Keratinocyte (primary cell): ENCODE measurements around the gene NANOS2. TPM values are rescaled to one million over a fixed set of nuclear protein-coding genes. Genes with fewer than 3 reads are reported as not detected.

Source experiments
- DNase-seq: peaks from one replicate; pipeline ENCODE4 v3.0.0-alpha.2; 2011; ENCODE audit warnings: low read depth, missing footprints, low spot score
- FAIRE-seq: peaks from 2 replicates; lab custom pipeline; 2011; peaks lifted over from hg19 to GRCh38; lab: Jason Lieb, UNC
- H2AFZ ChIP-seq: 2 replicates; pipeline ENCODE4 v1.6.0; 2012; ENCODE audit warnings: low read length, control low read depth, inconsistent platforms; ENCODE audit not compliant: control insufficient read depth
- H3K27ac ChIP-seq: 2 replicates; pipeline ENCODE4 v1.5.1; 2011; ENCODE audit warnings: low read length; ENCODE audit not compliant: control insufficient read depth, insufficient read depth
- H3K27me3 ChIP-seq: 3 replicates; pipeline ENCODE4 v1.6.0; 2011; ENCODE audit warnings: low read length; ENCODE audit not compliant: control insufficient read depth, insufficient read depth; ENCODE audit errors: extremely low read depth
- H3K36me3 ChIP-seq, 2 experiments: 2 replicates in 1 of 2; 3 replicates in 1 of 2; pipeline ENCODE4 v1.5.1; 2011; ENCODE audit warnings: low read length in 2 of 2, mild to moderate bottlenecking in 1 of 2; ENCODE audit not compliant: control insufficient read depth in 2 of 2, insufficient read depth in 2 of 2; ENCODE audit errors: extremely low read depth in 1 of 2
- H3K4me1 ChIP-seq: 3 replicates; pipeline ENCODE4 v1.5.1; 2011; ENCODE audit warnings: low read length; ENCODE audit not compliant: control insufficient read depth, insufficient read depth; ENCODE audit errors: extremely low read depth
- H3K4me2 ChIP-seq: 3 replicates; pipeline ENCODE4 v1.6.0; 2011; ENCODE audit warnings: low read depth, low read length; ENCODE audit not compliant: control insufficient read depth, insufficient read depth; ENCODE audit errors: extremely low read depth
- H3K4me3 ChIP-seq, 3 experiments: fragments of 200-600 bp in 1 of 3; sonication (generic) in 1 of 3; 2 replicates in 2 of 3; 3 replicates in 1 of 3; pipeline ENCODE4 v1.5.1; 2011 to 2016; ENCODE audit warnings: low read length in 3 of 3, mild to moderate bottlenecking in 3 of 3, control low read depth in 2 of 3, inconsistent platforms in 1 of 3, low read depth in 1 of 3, mixed read lengths in 1 of 3, mixed run types in 1 of 3, moderate library complexity in 1 of 3; ENCODE audit not compliant: control insufficient read depth in 2 of 3, insufficient read depth in 2 of 3; ENCODE audit errors: extremely low read depth in 1 of 3
- H3K79me2 ChIP-seq: 2 replicates; pipeline ENCODE4 v1.6.0; 2012; ENCODE audit warnings: low read length; ENCODE audit not compliant: control insufficient read depth, insufficient read depth
- H3K9ac ChIP-seq: 3 replicates; pipeline ENCODE4 v1.6.0; 2011; ENCODE audit warnings: low read length; ENCODE audit not compliant: control insufficient read depth, insufficient read depth; ENCODE audit errors: extremely low read depth
- H3K9me1 ChIP-seq: 3 replicates; pipeline ENCODE4 v1.6.0; 2011; ENCODE audit warnings: low read length; ENCODE audit not compliant: control insufficient read depth, insufficient read depth; ENCODE audit errors: extremely low read depth
- H3K9me3 ChIP-seq: 2 replicates; pipeline ENCODE4 v1.5.1; 2012; ENCODE audit warnings: low read depth, low read length; ENCODE audit not compliant: control insufficient read depth
- H4K20me1 ChIP-seq: 3 replicates; pipeline ENCODE4 v1.6.0; 2011; ENCODE audit warnings: low read length; ENCODE audit not compliant: control insufficient read depth, insufficient read depth; ENCODE audit errors: extremely low read depth
- CTCF ChIP-seq, 3 experiments: IDR thresholded peaks in 1 of 3; conservative IDR thresholded peaks in 1 of 3; optimal IDR thresholded peaks in 1 of 3; 2 replicates in 2 of 3; 3 replicates in 1 of 3; pipeline versions ENCODE3 to v1.5.1; 2011; ENCODE audit warnings: low read length in 3 of 3, mild to moderate bottlenecking in 3 of 3, moderate library complexity in 2 of 3, control low read depth in 1 of 3, inconsistent platforms in 1 of 3; ENCODE audit not compliant: insufficient read depth in 2 of 3; ENCODE audit errors: extremely low read depth in 1 of 3
- EZH2 ChIP-seq: IDR thresholded peaks from one replicate; pipeline ENCODE4 v1.6.1; 2012; ENCODE audit warnings: inconsistent platforms, mild to moderate bottlenecking, low read length, moderate library complexity
- dilution Hi-C: fragments of 300-500 bp; cut with MboI; formaldehyde crosslinking; loops from one replicate; pipeline ENCODE4 v1.7.0; 2020; ENCODE audit warnings: low sequenced_read_pairs; ENCODE audit not compliant: extremely low pct_ligation_motif_present
- polyA plus RNA-seq, 5 experiments: library from polyadenylated mRNA; depleted of rRNA in 3 of 5; stranded (reverse) in 3 of 5; stranded (forward) in 1 of 5; unstranded in 1 of 5; fragments of >200 nt; gene quantifications; 1 replicate in 1 of 5; 2 replicates in 3 of 5; 3 replicates in 1 of 5; pipeline versions ENCODE4 v1.2.1 to v1.2.3, GENCODE V29; 2011 to 2012; ENCODE audit warnings: missing spikeins in 2 of 5, low read depth in 1 of 5, low replicate concordance in 1 of 5

Gene NANOS2
- polyA plus RNA-seq, 1 donor (not counting 4 experiments of a cell fraction or from before 2014, with no cell fraction given): not detected

GRCh38 chr19:45879971-45880370 is 34.6 kb downstream of the NANOS2 start:
- no peak overlapping the region for H3K27ac ChIP-seq

GRCh38 chr19:45879055-45879454 is 35.5 kb downstream of the NANOS2 start:
- no peaks in the 10 kb centered on the region for H3K79me2 ChIP-seq
- H3K9me3 ChIP-seq: no peaks in the 10 kb centered on the region
- FAIRE-seq (no peak), DNase-seq (no peak)
- H3K9me1 ChIP-seq: no peaks in the 10 kb centered on the region
- H3K27ac ChIP-seq: no peak overlapping the region
- H4K20me1 ChIP-seq: no peaks in the 10 kb centered on the region
- TF ChIP-seq EZH2 (no peak), CTCF (optimal IDR thresholded peaks at IDR 0.05 in 1 of 3, IDR thresholded peaks at IDR 0.05 in 1 of 3, conservative IDR thresholded peaks at IDR 0.05 in 1 of 3; ENCODE audit: extremely low read depth in 1 of 3, insufficient read depth in 2 of 3, low read length in 3 of 3) (no peak)
- dilution Hi-C loops: no loop called here
- no peak overlapping the region for H2AFZ ChIP-seq
- H3K36me3 ChIP-seq: no peaks in the 10 kb centered on the region
- H3K4me1 ChIP-seq: peaks cover 8% of the 10 kb centered on the region
- H3K4me3 ChIP-seq: no peak overlapping the region
- H3K9ac ChIP-seq: no peak overlapping the region
- H3K27me3 ChIP-seq: peaks cover 23% of the 10 kb centered on the region
- no peak overlapping the region for H3K4me2 ChIP-seq

More at GRCh38 chr19:45879971-45880370, 34.6 kb downstream of the NANOS2 start:
- no peaks in the 10 kb centered on the region for H3K36me3 ChIP-seq
- no peak for DNase-seq
- H3K9me1 ChIP-seq: no peaks in the 10 kb centered on the region
- no peaks in the 10 kb centered on the region for H3K9me3 ChIP-seq
- no peak overlapping the region for H2AFZ ChIP-seq
- no peak overlapping the region for H3K9ac ChIP-seq
- H3K4me1 ChIP-seq: peaks cover 9% of the 10 kb centered on the region
- H3K4me2 ChIP-seq: no peak overlapping the region
- no peak for FAIRE-seq
- dilution Hi-C loops: no loop called here
- no peaks in the 10 kb centered on the region for H4K20me1 ChIP-seq
- no peak for TF ChIP-seq CTCF (optimal IDR thresholded peaks at IDR 0.05 in 1 of 3, IDR thresholded peaks at IDR 0.05 in 1 of 3, conservative IDR thresholded peaks at IDR 0.05 in 1 of 3; ENCODE audit: extremely low read depth in 1 of 3, insufficient read depth in 2 of 3, low read length in 3 of 3)
- H3K27me3 ChIP-seq: peaks cover 23% of the 10 kb centered on the region
- H3K79me2 ChIP-seq: peaks cover 6% of the 10 kb centered on the region
- no peak overlapping the region for H3K4me3 ChIP-seq
